NCI-H446 treated with DMSO at 0.1 percent for 48 hours (cell line): ENCODE data around the gene GAPDH.
"Not testable (repeated sequence)": the region's sequence is repeated elsewhere in the genome, so short reads cannot be mapped to it uniquely, and the experiment has no call there.

Experiments used
- DNase-seq: peaks from one replicate; lab custom pipeline; 2025; lab: John Stamatoyannopoulos, UW

The GAPDH gene

DNA sequence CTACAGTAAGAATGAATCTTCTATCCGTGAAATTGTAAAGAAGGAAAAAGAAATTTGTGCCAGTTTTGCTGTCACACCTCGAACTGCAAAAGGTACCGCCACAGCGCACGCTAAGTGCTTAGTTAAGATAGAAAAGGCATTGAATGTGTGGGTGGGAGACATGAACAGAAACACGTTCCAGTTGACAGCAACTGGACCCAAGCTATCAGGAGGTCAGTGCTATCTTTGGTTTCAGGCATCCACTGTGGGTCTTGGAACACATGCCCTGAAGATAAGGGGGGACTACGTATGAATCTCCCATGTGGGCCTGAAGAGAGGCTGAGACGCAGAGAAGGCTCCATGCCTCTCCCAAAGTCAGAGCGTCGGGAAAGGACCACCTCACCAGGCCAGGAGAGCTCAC lies 11.7 kb downstream of the GAPDH start:
- DNase-seq: no peak

DNA sequence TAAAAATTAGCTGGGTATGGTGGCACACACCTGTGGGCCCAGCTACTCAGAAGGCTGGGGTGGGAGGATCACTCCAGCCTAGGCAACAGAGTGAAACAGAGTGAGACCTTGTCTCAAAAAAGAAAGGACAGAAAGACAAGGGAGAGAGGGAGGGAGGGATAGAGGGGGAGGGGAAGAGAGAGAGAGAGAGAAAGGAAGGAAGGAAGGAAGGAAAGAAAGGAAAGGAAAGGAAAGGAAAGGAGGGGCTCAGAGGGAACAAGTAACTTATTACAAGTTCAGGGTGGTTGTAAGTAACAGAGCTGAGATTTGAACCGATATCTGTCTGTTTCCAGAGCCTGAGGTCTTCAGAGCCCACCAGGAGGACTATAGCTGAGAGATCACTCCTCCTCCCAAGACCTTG lies 13.2 kb downstream of the GAPDH start:
- no peak for DNase-seq

DNA sequence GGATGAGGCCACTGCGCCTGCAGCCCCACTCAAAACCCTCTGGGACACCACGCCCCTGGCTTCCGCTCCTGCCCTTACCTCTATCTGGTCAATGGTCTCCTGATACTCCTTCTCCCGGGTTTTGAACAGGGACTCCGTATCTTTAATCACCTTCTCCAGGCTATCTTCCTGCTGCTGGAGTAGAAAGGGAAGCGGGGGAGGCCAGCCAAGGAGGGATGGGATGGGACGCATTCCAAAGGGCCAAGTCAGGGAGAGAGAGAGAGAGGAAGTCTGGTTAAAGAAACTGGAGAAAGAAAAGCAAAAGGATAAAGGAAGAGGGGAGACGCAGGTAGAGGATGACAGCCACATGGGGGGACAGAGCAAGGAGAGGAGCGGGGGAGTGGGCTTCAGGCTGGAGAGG lies 13.7 kb downstream of the GAPDH start:
- DNase-seq: no peak

DNA sequence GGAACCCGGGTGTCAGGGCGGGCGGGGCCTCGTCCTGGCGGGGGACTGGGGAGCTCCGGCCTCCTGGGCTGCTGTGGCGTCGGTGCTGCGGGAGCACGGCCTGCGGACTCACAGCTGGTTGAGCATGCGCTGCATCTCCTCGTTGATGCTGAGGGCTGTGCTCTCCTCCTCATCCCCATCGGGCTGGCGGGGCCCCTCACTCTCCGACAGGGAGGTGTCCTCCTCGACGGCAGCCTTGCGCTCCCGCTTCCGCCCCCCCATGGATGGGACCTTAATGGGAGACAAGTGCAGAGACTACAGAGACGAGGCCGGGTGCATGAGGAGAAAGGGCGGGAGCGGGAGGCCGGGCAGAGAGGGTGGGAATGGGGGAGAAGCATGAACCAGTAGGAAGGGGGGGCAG lies 14.2 kb downstream of the GAPDH start:
- DNase-seq: no peak

DNA sequence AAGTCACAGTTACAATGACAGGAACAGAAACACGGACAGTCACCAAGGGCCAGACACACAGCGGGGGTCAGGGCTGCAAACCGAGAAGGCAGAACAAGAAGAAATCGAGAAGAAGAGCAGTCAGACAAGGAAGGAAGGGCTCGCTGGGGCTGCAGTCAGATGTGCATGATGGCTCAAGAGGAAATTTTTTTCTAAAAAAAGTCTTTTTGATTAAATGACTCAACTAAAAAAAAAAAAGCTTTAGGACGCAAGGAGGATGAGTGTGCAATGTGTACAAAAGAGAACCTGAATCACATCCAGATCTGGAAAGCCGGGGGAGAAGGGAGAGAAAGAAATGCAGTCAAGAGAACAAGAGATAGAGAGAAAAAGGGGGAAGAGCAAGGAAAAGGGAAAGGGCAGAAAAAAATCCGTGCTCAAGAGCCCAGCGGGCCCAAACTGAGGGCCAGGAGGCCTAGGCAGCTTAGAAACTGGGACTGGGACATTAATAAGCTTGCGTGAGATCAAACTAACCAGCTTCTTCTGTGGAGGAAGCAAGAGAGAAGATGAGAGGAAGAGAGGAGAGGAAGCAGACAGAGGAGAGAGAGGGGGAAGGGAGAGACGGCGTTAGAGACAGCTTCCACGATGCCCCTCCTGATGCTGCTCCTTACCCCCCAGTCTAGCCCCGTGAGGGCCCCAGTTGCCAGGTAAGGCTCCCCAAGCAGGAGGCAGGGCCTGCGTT lies 14.8 kb downstream of the GAPDH start:
- no peak for DNase-seq

DNA sequence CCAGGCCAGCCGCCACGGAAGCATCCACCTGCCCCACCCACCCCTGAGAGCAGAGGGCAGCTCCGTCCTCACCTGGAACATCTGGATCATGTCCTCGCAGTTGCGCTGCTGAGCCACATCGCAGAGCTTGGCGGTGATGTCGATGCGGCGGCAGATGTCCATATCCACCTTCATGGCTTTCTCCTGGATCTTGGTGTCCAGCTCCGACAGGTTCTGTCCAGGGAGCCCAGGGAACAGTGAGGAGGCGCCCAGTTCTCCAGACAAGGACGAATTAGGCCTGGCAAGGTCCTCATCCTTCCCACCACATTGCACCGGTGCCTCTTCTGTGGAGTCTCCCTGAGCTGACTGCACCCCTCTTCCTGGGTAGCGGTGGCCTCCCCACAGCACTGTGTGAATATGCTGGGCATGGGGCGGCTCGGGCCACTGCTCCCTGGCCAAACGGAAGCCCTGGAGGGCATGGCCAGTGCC lies 15.4 kb downstream of the GAPDH start:
- DNase-seq: no peak

DNA sequence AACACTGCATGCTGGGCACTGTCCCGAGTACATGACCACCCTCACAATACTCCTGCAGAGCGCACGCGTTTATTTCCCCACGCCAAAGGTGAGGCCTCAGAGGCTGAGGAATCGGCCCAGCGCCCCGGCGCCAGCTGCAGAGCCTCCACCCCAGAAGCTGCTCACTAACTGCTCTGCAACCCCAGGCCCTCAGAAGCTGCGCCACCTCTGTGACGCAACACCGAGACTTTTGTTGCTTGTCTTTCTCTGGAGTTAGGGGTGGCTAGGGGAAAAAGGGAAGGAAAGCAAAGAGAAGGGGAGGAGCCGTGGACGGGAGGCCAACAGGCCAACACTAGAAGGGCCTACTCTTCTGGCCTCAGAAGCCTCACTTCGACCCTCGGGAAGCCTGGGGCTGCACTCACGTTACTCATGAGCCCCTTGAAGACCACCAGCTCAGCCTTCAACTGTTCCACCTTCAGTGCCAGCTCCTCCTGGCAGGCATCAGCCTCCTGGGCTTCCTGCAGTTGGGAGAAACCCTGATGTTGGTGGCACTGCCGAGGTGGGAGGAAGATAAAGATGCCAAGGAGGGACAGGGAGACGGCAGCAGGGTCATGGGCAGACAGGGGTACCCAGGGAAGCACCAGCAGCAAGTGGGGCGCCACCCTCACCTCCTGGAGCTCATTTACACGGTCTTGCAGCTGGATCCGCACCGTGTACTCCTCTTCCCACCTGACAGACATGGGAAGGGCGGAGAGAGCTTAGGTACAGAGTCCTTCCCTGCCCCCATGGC lies 16.2 kb downstream of the GAPDH start:
- DNase-seq: no peak

DNA sequence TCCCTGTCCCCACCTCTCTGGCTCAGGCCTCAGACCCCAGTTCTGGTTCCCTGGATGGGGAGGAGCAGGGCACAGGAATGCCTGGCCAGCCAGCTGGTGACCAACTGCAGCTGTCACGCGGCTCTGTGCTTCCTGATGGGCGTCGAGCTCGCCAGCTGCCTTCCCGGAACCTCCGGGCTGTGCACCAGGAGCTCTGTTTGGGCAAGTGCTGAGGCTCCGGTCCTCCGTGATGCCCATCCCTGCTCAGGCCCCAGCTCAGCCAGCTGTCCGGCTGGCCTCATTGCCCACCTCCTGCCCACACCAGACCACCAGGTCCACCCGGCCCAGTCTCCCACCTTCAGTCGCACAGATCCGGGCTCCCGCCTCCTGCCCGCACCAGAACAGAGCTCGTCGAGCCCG lies 16.7 kb downstream of the GAPDH start:
- no peak for DNase-seq

DNA sequence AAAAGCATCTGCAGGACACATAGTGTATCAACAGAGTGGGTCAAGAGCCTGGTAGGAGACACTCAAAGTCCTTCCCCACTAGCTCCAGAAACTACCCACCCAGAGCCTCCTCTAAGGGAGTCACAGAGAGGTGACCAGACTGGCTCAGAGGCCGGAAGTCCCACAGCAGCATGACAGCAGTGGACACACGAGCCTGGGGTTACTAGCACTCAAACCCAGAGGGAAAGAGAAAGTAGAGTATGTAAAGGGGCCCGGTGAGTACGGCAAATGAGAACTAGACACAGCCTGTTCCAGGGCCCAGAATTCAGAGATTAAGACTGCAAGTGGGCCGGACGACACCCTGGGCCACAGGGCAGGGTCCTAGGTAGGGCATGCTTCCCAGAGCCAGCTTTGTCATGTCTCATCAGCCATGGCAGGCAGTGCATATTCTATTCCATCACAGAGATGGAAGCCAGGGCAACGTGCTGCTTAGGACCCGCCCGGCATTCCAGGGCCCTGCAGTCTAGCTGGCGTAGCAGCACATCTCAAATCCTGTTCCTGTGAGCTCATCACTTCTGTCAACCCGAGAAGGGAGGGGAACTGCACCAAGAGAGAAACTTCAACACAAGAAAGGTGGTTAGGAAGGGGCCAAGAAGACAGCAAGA lies 17.3 kb downstream of the GAPDH start:
- DNase-seq: no peak

DNA sequence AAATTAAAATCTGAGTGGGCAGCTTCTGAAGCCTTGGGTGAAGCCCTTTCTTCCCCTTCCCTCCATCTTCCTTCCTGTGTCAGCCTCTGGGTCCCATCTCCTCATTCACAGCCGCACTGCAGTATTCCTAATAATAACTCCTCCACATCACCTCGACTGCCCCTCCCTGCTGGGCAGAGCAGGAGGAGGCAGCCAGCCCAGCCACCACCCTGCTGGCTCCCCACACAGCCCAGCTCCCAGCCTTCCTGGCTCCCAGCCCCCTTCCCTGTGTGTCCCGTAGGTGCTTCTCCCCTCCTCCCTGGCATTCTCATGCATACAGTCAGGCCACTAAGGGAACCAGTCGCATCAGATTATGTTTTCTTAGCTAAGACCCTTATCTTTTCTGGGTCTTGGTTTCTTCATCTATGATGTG lies 17.8 kb downstream of the GAPDH start:
- DNase-seq: no peak

DNA sequence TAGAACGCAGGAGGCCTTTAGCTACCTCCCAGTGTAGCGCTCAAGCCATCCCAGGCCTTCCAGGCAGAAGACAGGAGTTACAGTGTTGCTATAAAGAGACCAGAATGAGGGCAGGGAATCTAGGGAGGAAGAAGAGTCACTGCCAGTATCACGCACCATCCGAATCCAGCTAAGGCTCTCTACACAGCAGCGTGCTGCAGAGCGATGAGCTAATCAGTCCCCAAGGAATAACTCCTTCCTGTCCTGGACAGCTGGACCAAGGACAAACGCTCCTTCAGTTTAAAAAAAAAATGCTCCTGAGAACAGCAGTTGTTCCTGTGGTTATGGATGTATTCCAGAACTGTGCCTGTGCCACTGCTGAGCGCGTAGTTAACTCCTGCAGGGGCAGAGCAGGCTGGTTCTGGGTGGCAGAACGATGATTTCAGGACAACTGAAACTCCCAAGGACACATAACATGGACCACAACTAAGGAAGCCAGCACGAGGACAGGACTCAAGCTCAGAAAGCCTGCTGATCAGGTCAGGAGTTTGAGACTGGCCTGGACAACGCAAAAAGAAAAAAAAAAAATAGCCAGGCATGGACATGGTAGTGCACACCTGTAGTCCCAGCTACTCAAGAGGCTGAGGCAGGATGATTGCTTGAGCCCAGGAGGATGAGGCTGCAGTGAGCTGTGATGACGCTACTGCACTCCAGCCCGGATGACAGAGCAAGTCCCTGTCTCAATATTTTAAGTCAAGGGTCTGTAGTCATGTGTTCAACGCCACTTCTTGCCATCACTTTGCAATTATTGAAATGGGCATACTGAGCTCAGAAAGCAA lies 18.9 kb downstream of the GAPDH start:
- no peak for DNase-seq

DNA sequence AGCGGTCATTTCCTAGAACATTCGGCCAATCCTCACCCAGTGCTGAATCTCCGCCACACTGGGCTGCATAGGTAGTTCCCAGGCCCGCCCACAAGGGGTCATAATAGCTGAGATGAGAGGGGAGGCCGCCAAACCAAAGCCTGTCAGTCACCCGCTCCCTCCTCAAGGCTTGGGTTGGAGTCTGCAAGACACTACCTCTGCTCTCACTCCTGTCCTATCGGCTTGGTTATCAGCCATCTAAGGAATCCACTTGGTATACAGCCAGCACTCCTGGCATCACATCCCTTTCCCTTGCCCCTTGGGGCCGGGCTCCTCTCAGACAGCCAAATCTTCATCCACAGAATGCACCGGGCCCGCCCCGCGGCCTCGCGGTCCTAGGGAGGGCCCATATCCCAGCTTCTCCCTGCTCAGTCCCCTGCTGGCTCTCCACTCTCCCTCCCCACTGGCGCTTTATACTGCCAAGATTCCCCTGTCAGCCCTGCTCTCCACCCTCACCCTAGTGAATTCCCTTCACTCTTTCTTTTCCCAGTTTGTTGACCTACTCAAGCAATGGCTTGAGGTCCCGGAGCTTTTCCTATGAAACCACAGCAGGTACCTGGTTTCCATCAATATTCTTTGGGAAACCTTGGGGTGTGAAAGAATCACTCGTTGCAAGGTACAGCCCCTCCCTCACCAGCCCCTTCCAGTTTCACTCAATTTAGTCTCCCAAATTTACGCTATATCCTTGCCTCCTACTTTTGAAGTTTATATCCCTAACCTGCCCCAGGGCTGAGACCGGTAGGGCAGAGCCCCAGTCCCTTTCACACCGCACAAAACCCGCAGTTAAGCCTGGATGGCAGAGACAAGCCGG lies 20.1 kb downstream of the GAPDH start:
- no peak for DNase-seq

DNA sequence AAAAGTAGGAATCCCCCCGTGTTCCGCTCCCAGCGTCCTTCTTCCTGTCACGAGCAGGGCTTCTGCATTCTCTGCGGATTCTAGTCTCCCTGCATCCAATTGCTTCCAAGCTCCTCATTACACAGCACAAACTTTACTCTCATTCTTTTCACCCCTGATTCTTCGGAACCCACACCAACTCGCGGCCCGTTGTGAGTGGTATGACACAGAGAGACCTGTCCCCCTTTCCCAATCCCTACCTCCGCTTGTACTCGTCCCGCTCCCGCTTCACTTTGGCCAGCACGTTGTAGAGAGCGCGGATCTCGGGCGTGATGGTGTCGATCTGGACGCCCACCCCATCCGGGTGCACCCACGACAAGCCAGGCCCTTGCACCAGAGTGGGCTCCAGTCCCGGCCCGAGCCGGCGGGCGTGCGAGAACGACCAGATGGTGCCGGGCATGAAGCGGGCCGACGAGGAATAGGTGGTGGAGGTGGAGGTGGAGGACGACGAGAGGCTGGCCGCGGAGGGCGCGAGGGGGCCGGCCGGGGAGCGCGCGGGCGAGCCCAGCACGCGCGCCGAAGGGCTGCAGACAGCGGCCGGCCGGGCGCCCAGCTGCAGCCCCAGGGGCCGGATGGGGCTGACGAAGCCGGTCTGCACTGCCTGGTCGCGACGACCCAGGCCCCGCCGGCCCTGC lies 20.8 kb downstream of the GAPDH start:
- no peak for DNase-seq

DNA sequence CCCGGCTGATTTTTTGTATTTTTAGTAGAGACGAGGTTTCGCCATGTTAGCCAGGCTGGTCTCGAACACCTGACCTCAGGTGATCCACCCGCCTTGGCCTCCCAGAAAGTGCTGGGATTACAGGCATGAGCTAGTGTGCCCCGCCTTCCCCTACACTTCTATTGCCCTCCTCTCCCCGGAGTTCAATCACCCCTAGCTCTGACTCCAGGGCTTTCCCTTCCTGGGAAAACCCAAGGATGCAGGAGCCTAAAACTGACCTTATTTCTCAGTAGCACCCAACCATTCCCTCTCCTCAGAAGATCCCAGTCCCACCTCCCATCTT lies 22.1 kb downstream of the GAPDH start:
- not testable (repeated sequence) for DNase-seq

DNA sequence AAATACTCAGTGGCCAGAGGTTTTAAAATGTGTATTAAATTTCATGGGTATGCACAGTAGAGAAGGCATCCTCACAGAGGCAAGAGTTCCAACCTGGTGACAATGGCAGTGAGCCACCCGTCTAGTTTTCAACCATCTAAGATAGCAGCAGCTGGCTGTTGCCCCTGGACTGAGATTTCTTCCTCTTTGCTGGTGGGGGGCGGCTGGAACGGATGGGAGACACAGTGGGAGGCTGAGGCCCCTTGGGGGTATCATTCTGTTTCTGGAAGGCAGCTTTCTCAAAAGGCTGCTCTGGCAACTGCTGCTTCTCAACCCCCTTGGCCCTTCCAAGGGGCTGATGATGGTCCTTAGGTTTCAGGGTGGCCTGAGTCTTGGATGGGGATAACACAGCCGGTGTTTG lies 22.5 kb downstream of the GAPDH start:
- no peak for DNase-seq

DNA sequence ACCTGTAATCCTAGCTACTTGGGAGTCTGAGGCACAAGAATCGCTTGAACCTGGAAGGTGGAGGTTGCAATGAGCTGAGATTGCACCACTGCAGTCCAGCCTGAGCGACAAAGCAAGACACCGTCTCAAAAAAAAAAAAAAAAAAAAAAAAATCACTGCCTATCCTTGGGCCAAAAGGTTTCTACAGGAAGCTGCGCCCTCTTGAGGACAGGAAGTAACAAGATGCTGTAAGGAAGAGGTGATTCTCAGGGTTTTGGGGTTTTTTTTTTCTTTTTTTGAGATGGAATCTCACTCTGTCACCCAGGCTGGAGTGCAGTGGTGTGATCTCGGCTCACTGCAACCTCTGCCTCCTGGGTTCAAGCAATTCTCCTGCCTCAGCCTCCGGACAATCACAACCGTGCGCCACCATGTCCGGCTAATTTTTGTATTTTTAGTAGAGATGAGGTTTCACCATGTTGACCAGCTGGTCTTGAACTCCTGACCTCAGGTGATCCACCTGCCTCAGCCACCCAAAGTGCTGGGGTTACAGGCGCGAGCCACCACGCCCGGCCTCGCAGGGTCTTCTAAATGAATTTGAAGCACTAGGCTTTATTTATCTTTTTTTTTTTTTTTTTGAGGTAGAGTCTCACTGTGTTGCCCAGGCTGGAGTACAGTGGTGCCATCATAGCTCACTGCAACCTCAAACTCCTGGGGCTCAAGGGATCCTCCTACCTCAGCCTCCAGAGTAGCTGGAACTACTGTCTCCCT lies 23.9 kb downstream of the GAPDH start:
- peak; percentile 19 for DNase-seq

DNA sequence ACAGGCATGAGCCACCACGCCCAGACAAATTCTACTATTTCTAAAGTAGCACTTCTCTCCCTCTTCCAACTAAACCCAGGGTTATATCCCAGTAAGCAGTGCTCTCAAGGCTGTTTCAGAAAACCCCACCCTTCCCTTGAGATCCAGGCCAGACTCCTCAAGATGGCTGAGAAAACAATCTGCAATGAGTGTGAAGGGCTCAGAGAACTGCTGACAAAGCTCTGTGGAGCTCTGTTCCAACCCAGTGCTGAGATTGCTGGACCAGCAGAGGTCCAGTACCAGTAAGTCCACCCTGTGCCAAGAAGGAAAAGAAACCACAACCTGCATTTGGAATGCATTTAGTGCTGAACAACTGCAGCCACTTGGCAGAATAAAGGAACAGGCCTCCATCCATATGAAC lies 25.2 kb downstream of the GAPDH start:
- no peak for DNase-seq

DNA sequence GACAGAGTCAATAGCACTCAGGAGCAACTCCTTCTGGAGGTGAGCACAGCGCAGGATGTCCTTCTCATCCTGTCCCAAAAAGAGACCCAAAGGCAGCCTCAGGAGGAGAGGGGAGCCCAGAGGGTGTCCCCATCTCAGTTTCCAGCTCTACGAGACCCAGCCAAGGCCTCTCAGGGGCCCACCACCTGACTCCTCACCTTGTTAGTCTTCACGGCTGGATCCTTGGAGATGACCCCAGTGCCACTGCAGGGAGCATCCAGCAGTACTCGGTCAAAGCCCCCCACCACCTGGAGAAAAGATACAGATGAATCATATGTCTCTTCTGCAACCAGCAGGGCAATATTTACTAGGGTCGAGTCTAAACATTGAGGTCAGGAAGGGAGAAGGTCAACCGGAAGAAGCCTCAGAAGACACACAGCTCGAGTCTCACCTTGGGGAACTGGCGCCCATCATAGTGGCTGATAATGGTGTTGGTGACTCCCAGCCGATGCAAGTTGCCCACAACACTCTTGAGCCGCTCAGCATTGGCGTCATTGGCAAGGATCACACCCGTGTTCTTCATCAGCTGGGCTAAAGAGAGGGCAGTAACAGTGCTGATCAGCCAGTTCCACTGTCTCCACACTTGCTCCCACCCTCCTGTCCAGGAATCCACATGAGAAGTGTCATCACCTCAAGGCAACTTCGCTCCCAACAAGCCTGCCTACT lies 26.3 kb downstream of the GAPDH start:
- no peak for DNase-seq

DNA sequence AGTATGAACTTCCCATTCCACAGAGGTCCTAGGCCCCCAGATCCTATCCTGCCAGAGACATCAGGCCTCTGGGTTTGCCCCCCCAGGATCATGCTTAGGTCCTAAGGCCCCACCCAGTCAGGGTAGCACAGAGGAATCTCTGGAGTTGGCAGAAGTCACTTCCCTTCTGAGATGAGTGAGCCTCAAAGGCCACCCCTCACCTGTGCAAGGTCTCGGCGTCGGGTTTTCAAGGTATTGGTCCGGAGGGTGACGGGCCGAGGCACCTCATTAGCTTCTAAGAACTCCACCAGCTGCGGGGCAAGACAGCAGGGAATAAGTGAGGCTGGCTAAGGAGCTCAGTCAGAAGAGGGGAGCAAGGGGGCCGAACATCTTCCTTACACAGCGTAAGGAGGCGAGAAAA lies 28.6 kb downstream of the GAPDH start:
- DNase-seq: no peak
